ENCODE results near the gene TAF7L. TPM values are rescaled to one million over a fixed set of nuclear protein-coding genes. Genes with fewer than 3 reads are reported as not detected.

TAF7L gene
- total RNA-seq, 1 experiment from 2014 or later = not detected

GRCh38 chrX:101230636-101231035 is 60.5 kb downstream of the TAF7L start:
- H3K27me3 Mint-ChIP-seq (ENCODE audit: insufficient read depth, unreplicated experiment) = no peaks in the 10 kb centered on the region
- BruUV-seq (replicated peaks) = no TSS peak
- H3K4me1 Mint-ChIP-seq (ENCODE audit: low read depth, unreplicated experiment) = peaks cover 14% of the 10 kb centered on the region
- no peak overlapping the region for H3K4me3 Mint-ChIP-seq (ENCODE audit: unreplicated experiment)
- intact Hi-C loops (cut with micrococcal nuclease; ENCODE audit: unreplicated experiment) = no loop called here
- Histone ChIP-seq H3K36me3 (ENCODE audit: control insufficient read depth, insufficient read depth, low read length) (no peaks in the 10 kb centered on the region), H3K27me3 (replicated peaks; ENCODE audit: control insufficient read depth, insufficient read depth, low read length) (no peaks in the 10 kb centered on the region), H3K9me3 (no peaks in the 10 kb centered on the region), H3K4me3 (ENCODE audit: low read depth, low read length) (no peak overlapping the region), H3K4me1 (no peaks in the 10 kb centered on the region)
- no peak for DNase-seq
- no peaks in the 10 kb centered on the region for H3K9me3 Mint-ChIP-seq (ENCODE audit: unreplicated experiment)
- no peak overlapping the region for H3K27ac Mint-ChIP-seq (ENCODE audit: unreplicated experiment)
- CTCF ChIA-PET = no interaction called here
- POLR2A ChIA-PET = no interaction called here
- TF ChIP-seq, protein P1, sequence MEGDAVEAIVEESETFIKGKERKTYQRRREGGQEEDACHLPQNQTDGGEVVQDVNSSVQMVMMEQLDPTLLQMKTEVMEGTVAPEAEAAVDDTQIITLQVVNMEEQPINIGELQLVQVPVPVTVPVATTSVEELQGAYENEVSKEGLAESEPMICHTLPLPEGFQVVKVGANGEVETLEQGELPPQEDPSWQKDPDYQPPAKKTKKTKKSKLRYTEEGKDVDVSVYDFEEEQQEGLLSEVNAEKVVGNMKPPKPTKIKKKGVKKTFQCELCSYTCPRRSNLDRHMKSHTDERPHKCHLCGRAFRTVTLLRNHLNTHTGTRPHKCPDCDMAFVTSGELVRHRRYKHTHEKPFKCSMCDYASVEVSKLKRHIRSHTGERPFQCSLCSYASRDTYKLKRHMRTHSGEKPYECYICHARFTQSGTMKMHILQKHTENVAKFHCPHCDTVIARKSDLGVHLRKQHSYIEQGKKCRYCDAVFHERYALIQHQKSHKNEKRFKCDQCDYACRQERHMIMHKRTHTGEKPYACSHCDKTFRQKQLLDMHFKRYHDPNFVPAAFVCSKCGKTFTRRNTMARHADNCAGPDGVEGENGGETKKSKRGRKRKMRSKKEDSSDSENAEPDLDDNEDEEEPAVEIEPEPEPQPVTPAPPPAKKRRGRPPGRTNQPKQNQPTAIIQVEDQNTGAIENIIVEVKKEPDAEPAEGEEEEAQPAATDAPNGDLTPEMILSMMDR (IDR thresholded peaks at IDR 0.05; ENCODE audit: insufficient read depth in 1 of 2, low read depth in 1 of 2, low read length in 1 of 2, severe bottlenecking in 1 of 2, unreplicated experiment in 1 of 2) = no peak
- H3K36me3 Mint-ChIP-seq (ENCODE audit: insufficient read depth, unreplicated experiment) = no peaks in the 10 kb centered on the region

DNA sequence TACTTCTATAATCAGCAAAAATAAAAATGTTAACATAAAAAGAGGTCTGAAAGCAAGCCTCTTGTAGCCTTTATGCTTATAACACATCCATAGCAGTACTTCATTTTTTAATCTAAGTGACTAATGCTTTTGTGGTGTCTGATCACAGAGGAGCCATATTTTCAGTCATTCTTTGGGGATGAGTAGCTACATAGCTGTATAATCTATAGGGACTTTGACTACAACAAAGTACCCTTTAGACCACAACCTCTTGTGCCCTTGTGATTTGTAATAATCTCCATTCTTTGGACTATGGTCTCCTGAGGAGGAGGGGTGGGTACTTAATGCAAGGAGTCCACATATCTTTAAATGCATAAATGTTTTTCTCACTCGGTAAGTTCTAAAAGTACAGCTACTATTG is 62.0 kb downstream of the TAF7L start:
- CTCF ChIA-PET = no interaction called here
- no TSS peak for BruUV-seq (replicated peaks)
- no peaks in the 10 kb centered on the region for H3K36me3 ChIP-seq (ENCODE audit: control insufficient read depth, insufficient read depth, low read length)
- H3K27ac Mint-ChIP-seq (ENCODE audit: unreplicated experiment) = no peak overlapping the region
- H3K27me3 Mint-ChIP-seq (ENCODE audit: insufficient read depth, unreplicated experiment) = no peaks in the 10 kb centered on the region
- H3K4me3 Mint-ChIP-seq (ENCODE audit: unreplicated experiment) = no peak overlapping the region
- POLR2A ChIA-PET = no interaction called here
- no peak overlapping the region for H3K4me3 ChIP-seq (ENCODE audit: low read depth, low read length)
- H3K9me3 Mint-ChIP-seq (ENCODE audit: unreplicated experiment) = no peaks in the 10 kb centered on the region
- no peak for DNase-seq
- TF ChIP-seq, protein P1 (IDR thresholded peaks at IDR 0.05; ENCODE audit: insufficient read depth in 1 of 2, low read depth in 1 of 2, low read length in 1 of 2, severe bottlenecking in 1 of 2, unreplicated experiment in 1 of 2) = no peak
- peaks cover 14% of the 10 kb centered on the region for H3K4me1 Mint-ChIP-seq (ENCODE audit: low read depth, unreplicated experiment)
- no peaks in the 10 kb centered on the region for H3K4me1 ChIP-seq
- no peaks in the 10 kb centered on the region for H3K27me3 ChIP-seq (replicated peaks; ENCODE audit: control insufficient read depth, insufficient read depth, low read length)
- H3K36me3 Mint-ChIP-seq (ENCODE audit: insufficient read depth, unreplicated experiment) = no peaks in the 10 kb centered on the region
- intact Hi-C loops (cut with micrococcal nuclease; ENCODE audit: unreplicated experiment) = no loop called here
- no peaks in the 10 kb centered on the region for H3K9me3 ChIP-seq

DNA sequence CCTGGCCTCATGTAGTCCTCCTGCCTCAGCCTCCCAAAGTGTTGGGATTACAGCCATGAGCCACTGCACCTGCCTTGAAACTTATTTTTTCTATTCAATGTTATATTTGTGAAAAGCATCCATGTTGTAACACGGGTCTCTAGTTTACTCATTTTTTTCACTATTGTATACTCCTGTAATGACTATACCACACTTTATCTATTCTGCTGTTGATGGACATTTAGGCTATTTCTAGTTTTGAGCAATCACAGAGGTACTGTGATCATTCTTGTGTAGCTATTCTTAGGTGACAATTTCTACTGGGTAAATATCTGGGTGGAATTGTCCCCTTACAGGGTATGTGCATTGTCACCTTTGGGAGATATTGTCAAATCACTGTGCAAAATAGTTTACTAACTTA is 67.9 kb downstream of the TAF7L start:
- Histone ChIP-seq H3K4me1 (no peaks in the 10 kb centered on the region), H3K36me3 (ENCODE audit: control insufficient read depth, insufficient read depth, low read length) (no peaks in the 10 kb centered on the region), H3K9me3 (no peaks in the 10 kb centered on the region), H3K4me3 (ENCODE audit: low read depth, low read length) (no peak overlapping the region), H3K27me3 (replicated peaks; ENCODE audit: control insufficient read depth, insufficient read depth, low read length) (no peaks in the 10 kb centered on the region)
- Mint-ChIP-seq H3K36me3 (ENCODE audit: insufficient read depth, unreplicated experiment) (no peaks in the 10 kb centered on the region), H3K9me3 (ENCODE audit: unreplicated experiment) (no peaks in the 10 kb centered on the region), H3K27ac (ENCODE audit: unreplicated experiment) (no peak overlapping the region), H3K4me1 (ENCODE audit: low read depth, unreplicated experiment) (no peaks in the 10 kb centered on the region), H3K27me3 (ENCODE audit: insufficient read depth, unreplicated experiment) (no peaks in the 10 kb centered on the region), H3K4me3 (ENCODE audit: unreplicated experiment) (no peak overlapping the region)
- CTCF ChIA-PET = no interaction called here
- TF ChIP-seq, protein P1 (IDR thresholded peaks at IDR 0.05; ENCODE audit: insufficient read depth in 1 of 2, low read depth in 1 of 2, low read length in 1 of 2, severe bottlenecking in 1 of 2, unreplicated experiment in 1 of 2) = no peak
- intact Hi-C loops (cut with micrococcal nuclease; ENCODE audit: unreplicated experiment) = no loop called here
- POLR2A ChIA-PET = no interaction called here
- BruUV-seq (replicated peaks) = no TSS peak
- DNase-seq = no peak

All from Caco-2 (cell line).